ENCODE results near the gene RALGAPA2.

The RALGAPA2 gene

GRCh38 chr20:20395903-20396568 lies 316.4 kb downstream of the RALGAPA2 start:
- H3K4me3 ChIP-seq (replicated peaks in 1 of 2; ENCODE audit: low read depth in 2 of 2, low read length in 2 of 2), result no peak overlapping the region
- TF ChIP-seq CTCF (IDR thresholded peaks at IDR 0.05; ENCODE audit: low read depth, low read length), result no peak
- DNase-seq (ENCODE audit: low read depth in 2 of 2), result no peak

- no peak for DNase-seq (ENCODE audit: low read depth in 2 of 2)
- no peak for TF ChIP-seq CTCF (IDR thresholded peaks at IDR 0.05; ENCODE audit: low read depth, low read length)
- H3K4me3 ChIP-seq (replicated peaks in 1 of 2; ENCODE audit: low read depth in 2 of 2, low read length in 2 of 2), result no peak overlapping the region
Measured at GRCh38 chr20:20395087-20395486, 317.4 kb downstream of the RALGAPA2 start.

GRCh38 chr20:20393207-20394120 lies 319.0 kb downstream of the RALGAPA2 start:
- H3K4me3 ChIP-seq (replicated peaks in 1 of 2; ENCODE audit: low read depth in 2 of 2, low read length in 2 of 2), result no peak overlapping the region
- TF ChIP-seq CTCF (IDR thresholded peaks at IDR 0.05; ENCODE audit: low read depth, low read length), result no peak
- peak; percentile 38 to 61 for DNase-seq (ENCODE audit: low read depth in 2 of 2)

GRCh38 chr20:20391766-20392165 lies 320.7 kb downstream of the RALGAPA2 start:
- DNase-seq (ENCODE audit: low read depth in 2 of 2), result no peak
- H3K4me3 ChIP-seq (replicated peaks in 1 of 2; ENCODE audit: low read depth in 2 of 2, low read length in 2 of 2), result no peak overlapping the region
- no peak for TF ChIP-seq CTCF (IDR thresholded peaks at IDR 0.05; ENCODE audit: low read depth, low read length)

GRCh38 chr20:20391115-20391514 lies 321.3 kb downstream of the RALGAPA2 start:
- TF ChIP-seq CTCF (IDR thresholded peaks at IDR 0.05; ENCODE audit: low read depth, low read length), result no peak
- DNase-seq (ENCODE audit: low read depth in 2 of 2), result no peak
- H3K4me3 ChIP-seq (replicated peaks in 1 of 2; ENCODE audit: low read depth in 2 of 2, low read length in 2 of 2), result no peak overlapping the region

GRCh38 chr20:20390393-20390792 lies 322.1 kb downstream of the RALGAPA2 start:
- no peak for DNase-seq (ENCODE audit: low read depth in 2 of 2)
- TF ChIP-seq CTCF (IDR thresholded peaks at IDR 0.05; ENCODE audit: low read depth, low read length), result no peak
- no peak overlapping the region for H3K4me3 ChIP-seq (replicated peaks in 1 of 2; ENCODE audit: low read depth in 2 of 2, low read length in 2 of 2)

All from cardiac fibroblast (primary cell).